A673 (cell line): ENCODE data around the gene LRGUK. TPM values are rescaled to one million over a fixed set of nuclear protein-coding genes. Genes with fewer than 3 reads are reported as not detected.

Source experiments
- BruUV-seq: library from RNA; stranded (reverse); fragments of 400-500 nt; replicated peaks from 2 replicates; lab custom pipeline; 2021; lab: Mats Ljungman, UMichigan
- CTCF ChIA-PET: fragments of 300-600 bp; sonication (Branson Sonifier 250); formaldehyde crosslinking; loops from one replicate; lab custom pipeline; 2022; ENCODE audit warnings: antibody characterized with exemption; lab: Charles Lee
- POLR2A ChIA-PET: fragments of 300-600 bp; sonication (Branson Sonifier 250); formaldehyde crosslinking; loops from one replicate; lab custom pipeline; 2022; ENCODE audit warnings: antibody characterized with exemption; ENCODE audit not compliant: low non-redundant PET; lab: Charles Lee
- DNase-seq: peaks from one replicate; pipeline ENCODE4 v3.0.0-alpha.2; 2015; ENCODE audit warnings: low spot score
- H3K27ac ChIP-seq: fragments of 200-600 bp; sonication (generic); 2 replicates; pipeline ENCODE4 v1.5.1; 2016; ENCODE audit warnings: mixed run types, low read depth, mild to moderate bottlenecking, mixed read lengths, antibody characterized with exemption, low read length; ENCODE audit not compliant: poor library complexity, severe bottlenecking
- H3K27me3 ChIP-seq: fragments of 200-600 bp; sonication (generic); replicated peaks from 2 replicates; pipeline ENCODE4 v1.6.1; 2017; ENCODE audit warnings: mixed run types, low read depth, mild to moderate bottlenecking, mixed read lengths, antibody characterized with exemption, low read length; ENCODE audit not compliant: insufficient read depth, poor library complexity
- H3K36me3 ChIP-seq: fragments of 200-600 bp; sonication (generic); 2 replicates; pipeline ENCODE4 v1.6.1; 2016; ENCODE audit warnings: mixed run types, mild to moderate bottlenecking, mixed read lengths, antibody characterized with exemption, low read length; ENCODE audit not compliant: insufficient read depth, poor library complexity, severe bottlenecking
- H3K4me1 ChIP-seq: fragments of 200-600 bp; sonication (generic); 2 replicates; pipeline ENCODE4 v1.6.1; 2017; ENCODE audit warnings: mixed run types, mild to moderate bottlenecking, mixed read lengths, antibody characterized with exemption, low read length; ENCODE audit not compliant: insufficient read depth, poor library complexity, severe bottlenecking
- H3K4me3 ChIP-seq: fragments of 200-600 bp; sonication (generic); 2 replicates; pipeline ENCODE4 v1.5.1; 2016; ENCODE audit warnings: low read depth, mixed run types, mild to moderate bottlenecking, mixed read lengths, low read length; ENCODE audit not compliant: poor library complexity, severe bottlenecking
- H3K9me3 ChIP-seq: fragments of 200-600 bp; sonication (generic); 2 replicates; pipeline ENCODE4 v1.6.1; 2016; ENCODE audit warnings: mixed run types, low read depth, mild to moderate bottlenecking, mixed read lengths, antibody characterized with exemption, low read length; ENCODE audit not compliant: poor library complexity, severe bottlenecking
- CTCF ChIP-seq: fragments of 300-800, 200-600 bp; sonication (generic); conservative IDR thresholded peaks from 2 replicates; pipeline ENCODE4 v1.5.1; 2017; ENCODE audit warnings: low read depth, mild to moderate bottlenecking, antibody characterized with exemption, low read length, moderate library complexity, mixed read lengths
- EZH2 ChIP-seq: fragments of 200-600 bp; sonication (generic); IDR thresholded peaks from 2 replicates; pipeline ENCODE4 v1.6.1; 2017; ENCODE audit warnings: borderline replicate concordance, low read depth, mild to moderate bottlenecking, mixed read lengths, antibody characterized with exemption, low read length; ENCODE audit not compliant: poor library complexity, severe bottlenecking
- intact Hi-C: fragments of 100-400 bp; cut with micrococcal nuclease; formaldehyde crosslinking; loops from one replicate; pipeline ENCODE4 v1.10.0; 2022; ENCODE audit not compliant: unreplicated experiment
- total RNA-seq: library from RNA; stranded (reverse); gene quantifications from 2 replicates; pipeline ENCODE4 v1.2.3, GENCODE V29; 2021

LRGUK gene
- total RNA-seq, 1 experiment from 2014 or later, result 0.54 TPM

GRCh38 chr7:134311807-134312206 is 184.7 kb downstream of the LRGUK start:
- no peak for TF ChIP-seq CTCF
- no peak for TF ChIP-seq EZH2

GRCh38 chr7:134312717-134313116 is 185.6 kb downstream of the LRGUK start:
- intact Hi-C loops, result no loop called here
- no peak overlapping the region for H3K27ac ChIP-seq
- CTCF ChIA-PET, result no interaction called here
- TF ChIP-seq EZH2, result no peak
- no peak for TF ChIP-seq CTCF
- no peak for DNase-seq
- POLR2A ChIA-PET, result no interaction called here
- no peaks in the 10 kb centered on the region for H3K27me3 ChIP-seq
- H3K4me3 ChIP-seq, result no peak overlapping the region
- no peaks in the 10 kb centered on the region for H3K36me3 ChIP-seq
- no peaks in the 10 kb centered on the region for H3K9me3 ChIP-seq
- no peaks in the 10 kb centered on the region for H3K4me1 ChIP-seq
- BruUV-seq, result no TSS peak

More at GRCh38 chr7:134311807-134312206, 184.7 kb downstream of the LRGUK start:
- H3K4me1 ChIP-seq, result no peaks in the 10 kb centered on the region
- H3K27ac ChIP-seq, result no peak overlapping the region
- H3K4me3 ChIP-seq, result no peak overlapping the region
- no TSS peak for BruUV-seq
- no peaks in the 10 kb centered on the region for H3K36me3 ChIP-seq
- H3K27me3 ChIP-seq, result no peaks in the 10 kb centered on the region
- intact Hi-C loops, result no loop called here
- ChIA-PET CTCF (no interaction called here), POLR2A (no interaction called here)
- H3K9me3 ChIP-seq, result no peaks in the 10 kb centered on the region
- no peak for DNase-seq

- Histone ChIP-seq H3K27me3 (no peaks in the 10 kb centered on the region), H3K9me3 (no peaks in the 10 kb centered on the region), H3K4me1 (no peaks in the 10 kb centered on the region), H3K4me3 (no peak overlapping the region), H3K36me3 (no peaks in the 10 kb centered on the region), H3K27ac (no peak overlapping the region)
- TF ChIP-seq CTCF (no peak), EZH2 (no peak)
- ChIA-PET POLR2A (no interaction called here), CTCF (no interaction called here)
- no peak for DNase-seq
- no TSS peak for BruUV-seq
- intact Hi-C loops, result no loop called here
Measured at GRCh38 chr7:134313543-134313942, 186.4 kb downstream of the LRGUK start.

Other genes starting within 250 kb of the LRGUK start
- 20.0 and 22.1 TPM in 2 replicates for gene SLC35B4, start 189.6 kb downstream of the LRGUK start, total RNA-seq